HG03520 (cell line): Measurements from ENCODE around the gene FNDC8.
A peak's percentile ranks its signal among the peaks of the same experiment; 100 is the strongest.
"Not testable (repeated sequence)": the region's sequence is repeated elsewhere in the genome, so short reads cannot be mapped to it uniquely, and the experiment has no call there.

Source experiments
- ATAC-seq: cut with Tn5 transposase; IDR thresholded peaks from one replicate; pipeline ENCODE4 v1.9.1; 2021; ENCODE audit warnings: mild to moderate bottlenecking, moderate library complexity; ENCODE audit not compliant: unreplicated experiment

FNDC8 gene

GRCh38 chr17:35121315-35121714 is at the start of gene FNDC8:
FNDC8 (plus strand) TSS chr17:35121615; CDS start chr17:35121694, 79 bp downstream.
- no peak for ATAC-seq

GRCh38 chr17:35073183-35073790 is 48.1 kb upstream of the FNDC8 start:
- ATAC-seq: no peak

GRCh38 chr17:35073991-35074627 is 47.3 kb upstream of the FNDC8 start:
- no peak for ATAC-seq

GRCh38 chr17:35074711-35075707 is 46.4 kb upstream of the FNDC8 start:
- ATAC-seq: no peak

GRCh38 chr17:35076874-35077273 is 44.5 kb upstream of the FNDC8 start:
- no peak for ATAC-seq

- no peak for ATAC-seq
Observed at GRCh38 chr17:35079547-35080423, 41.6 kb upstream of the FNDC8 start.

GRCh38 chr17:35080536-35080935 is 40.9 kb upstream of the FNDC8 start:
- ATAC-seq: no peak

GRCh38 chr17:35081638-35082037 is 39.8 kb upstream of the FNDC8 start:
- ATAC-seq: no peak

GRCh38 chr17:35082073-35082657 is 39.2 kb upstream of the FNDC8 start:
- ATAC-seq: no peak

GRCh38 chr17:35083071-35083470 is 38.3 kb upstream of the FNDC8 start:
- ATAC-seq: no peak

- ATAC-seq: no peak
Observed at GRCh38 chr17:35084987-35085386, 36.4 kb upstream of the FNDC8 start.

GRCh38 chr17:35086164-35086563 is 35.3 kb upstream of the FNDC8 start:
- no peak for ATAC-seq

- no peak for ATAC-seq
Observed at GRCh38 chr17:35086931-35087573, 34.4 kb upstream of the FNDC8 start.

- no peak for ATAC-seq
Observed at GRCh38 chr17:35087731-35088355, 33.6 kb upstream of the FNDC8 start.

GRCh38 chr17:35088356-35088880 is 33.0 kb upstream of the FNDC8 start:
- ATAC-seq: no peak

- peak; percentile 67 for ATAC-seq
Observed at GRCh38 chr17:35088881-35089585, 32.4 kb upstream of the FNDC8 start.

- no peak for ATAC-seq
Observed at GRCh38 chr17:35089586-35090296, 31.7 kb upstream of the FNDC8 start.

- not testable (repeated sequence) for ATAC-seq
Observed at GRCh38 chr17:35090707-35091106, 30.7 kb upstream of the FNDC8 start.
